Esophagus (tissue), 2 donors: ENCODE measurements around the gene MYL4. TPM values are rescaled to one million over a fixed set of nuclear protein-coding genes. Genes with fewer than 3 reads are reported as not detected.
A peak's percentile ranks its signal among the peaks of the same experiment; 100 is the strongest.

ENCODE experiments used
- H3K27ac ChIP-seq, 2 donors: one replicate each; pipeline ENCODE4 v1.5.1; 2013; ENCODE audit warnings: low read depth in 2 of 2, mild to moderate bottlenecking in 2 of 2, inconsistent platforms in 1 of 2, low read length in 1 of 2, moderate library complexity in 1 of 2
- H3K27me3 ChIP-seq, 2 donors: one replicate each; pipeline ENCODE4 v1.6.1; 2013; ENCODE audit warnings: low read length in 2 of 2, control low read depth in 1 of 2, mild to moderate bottlenecking in 1 of 2; ENCODE audit not compliant: insufficient read depth in 2 of 2, control insufficient read depth in 1 of 2
- H3K36me3 ChIP-seq, 2 donors: one replicate each; pipeline ENCODE4 v1.6.1; 2013; ENCODE audit warnings: low read length in 1 of 2; ENCODE audit not compliant: control insufficient read depth in 2 of 2, insufficient read depth in 2 of 2
- H3K4me1 ChIP-seq, 2 donors: one replicate each; pipeline ENCODE4 v1.6.1; 2013; ENCODE audit warnings: low read length in 1 of 2; ENCODE audit not compliant: control insufficient read depth in 2 of 2, insufficient read depth in 2 of 2
- H3K4me3 ChIP-seq, 2 donors: one replicate each; pipeline ENCODE4 v1.5.1; 2013; ENCODE audit warnings: low read length in 2 of 2, mild to moderate bottlenecking in 2 of 2, low read depth in 1 of 2, moderate library complexity in 1 of 2
- H3K9me3 ChIP-seq, 2 donors: one replicate each; pipeline ENCODE4 v1.6.1; 2013; ENCODE audit warnings: mild to moderate bottlenecking in 2 of 2, low read depth in 1 of 2, low read length in 1 of 2, moderate library complexity in 1 of 2; ENCODE audit not compliant: control insufficient read depth in 2 of 2, insufficient read depth in 1 of 2
- WGBS, 2 donors: extraction: QIAGEN DNeasy Blood & Tissue Kit; methylation state at CpG; one replicate each; pipeline ENCODE4 v1.1.7; 2013; 5-methylcytosine and 5-hydroxymethylcytosine counted together
- polyA plus RNA-seq, 2 donors: library from polyadenylated mRNA; stranded (reverse); fragments of 200-250 nt; gene quantifications; one replicate each; pipeline ENCODE4 v1.2.3, GENCODE V29; 2013
- donor health status: healthy with polysubstance abuse.
- donor health status: Bipolar disorder and iron deficiency.

The MYL4 gene
- polyA plus RNA-seq, 2 donors: 0.12 to 0.18 TPM

GRCh38 chr17:47204722-47205418, 4.3 kb upstream of the MYL4 start:
- Histone ChIP-seq H3K4me1 (peaks cover 0 to 4% of the 10 kb centered on the region in 2 donors), H3K9me3 (no peaks in the 10 kb centered on the region), H3K4me3 (no peak overlapping the region), H3K27ac (peak overlapping the region; percentile 58), H3K27me3 (no peaks in the 10 kb centered on the region), H3K36me3 (no peaks in the 10 kb centered on the region)
- WGBS, 2 donors: 50 to 52% methylated on average over 6 of the region's 6 CpGs

GRCh38 chr17:47205419-47205963, 3.7 kb upstream of the MYL4 start:
- 41 to 45% methylated on average over 9 of the region's 9 CpGs for WGBS, 2 donors

GRCh38 chr17:47207143-47208067, 1.7 kb upstream of the MYL4 start:
- H3K9me3 ChIP-seq: no peaks in the 10 kb centered on the region
- H3K27me3 ChIP-seq: no peaks in the 10 kb centered on the region
- no peak overlapping the region for H3K4me3 ChIP-seq
- no peak overlapping the region for H3K27ac ChIP-seq
- H3K36me3 ChIP-seq: no peaks in the 10 kb centered on the region
- WGBS, 2 donors: 82 to 85% methylated on average over 8 of the region's 8 CpGs
- peaks cover 0 to 4% of the 10 kb centered on the region in 2 donors for H3K4me1 ChIP-seq

More at GRCh38 chr17:47205419-47205963, 3.7 kb upstream of the MYL4 start:
- Histone ChIP-seq H3K36me3 (no peaks in the 10 kb centered on the region), H3K9me3 (no peaks in the 10 kb centered on the region), H3K4me3 (no peak overlapping the region), H3K4me1 (peaks cover 0 to 4% of the 10 kb centered on the region in 2 donors), H3K27me3 (no peaks in the 10 kb centered on the region), H3K27ac (peak overlapping the region; percentile 58)

- no peaks in the 10 kb centered on the region for H3K27me3 ChIP-seq
- no peak overlapping the region for H3K4me3 ChIP-seq
- H3K36me3 ChIP-seq: no peaks in the 10 kb centered on the region
- 94 to 98% methylated on average over 3 of the region's 3 CpGs for WGBS, 2 donors
- H3K9me3 ChIP-seq: no peaks in the 10 kb centered on the region
- H3K4me1 ChIP-seq: no peaks in the 10 kb centered on the region
- no peak overlapping the region for H3K27ac ChIP-seq
Observed at GRCh38 chr17:47209499-47209898, 351 bp downstream of the MYL4 start.

- Histone ChIP-seq H3K27me3 (no peaks in the 10 kb centered on the region), H3K36me3 (no peaks in the 10 kb centered on the region), H3K27ac (no peak overlapping the region), H3K4me1 (no peaks in the 10 kb centered on the region), H3K9me3 (no peaks in the 10 kb centered on the region), H3K4me3 (no peak overlapping the region)
- 60 to 67% methylated on average over 3 of the region's 3 CpGs for WGBS, 2 donors
Observed at GRCh38 chr17:47210105-47210504, 957 bp downstream of the MYL4 start.

GRCh38 chr17:47210779-47211178, 1.6 kb downstream of the MYL4 start:
- H3K36me3 ChIP-seq: no peaks in the 10 kb centered on the region
- H3K27me3 ChIP-seq: no peaks in the 10 kb centered on the region
- WGBS, 2 donors: 73 to 90% methylated on average over 2 of the region's 2 CpGs
- H3K4me3 ChIP-seq: no peak overlapping the region
- no peaks in the 10 kb centered on the region for H3K9me3 ChIP-seq
- no peak overlapping the region for H3K27ac ChIP-seq
- H3K4me1 ChIP-seq: no peaks in the 10 kb centered on the region

GRCh38 chr17:47212458-47212857, 3.3 kb downstream of the MYL4 start:
- 54 to 71% methylated on average over 2 of the region's 2 CpGs for WGBS, 2 donors
- H3K27me3 ChIP-seq: no peaks in the 10 kb centered on the region
- H3K27ac ChIP-seq: no peak overlapping the region
- no peaks in the 10 kb centered on the region for H3K4me1 ChIP-seq
- no peak overlapping the region for H3K4me3 ChIP-seq
- H3K36me3 ChIP-seq: no peaks in the 10 kb centered on the region
- H3K9me3 ChIP-seq: no peaks in the 10 kb centered on the region

GRCh38 chr17:47213540-47213939, 4.4 kb downstream of the MYL4 start:
- H3K27ac ChIP-seq: no peak overlapping the region
- no peaks in the 10 kb centered on the region for H3K4me1 ChIP-seq
- 79 to 82% methylated on average over 4 of the region's 4 CpGs for WGBS, 2 donors
- H3K36me3 ChIP-seq: no peaks in the 10 kb centered on the region
- H3K9me3 ChIP-seq: no peaks in the 10 kb centered on the region
- H3K4me3 ChIP-seq: no peak overlapping the region
- H3K27me3 ChIP-seq: no peaks in the 10 kb centered on the region

- Histone ChIP-seq H3K4me3 (no peak overlapping the region), H3K27me3 (no peaks in the 10 kb centered on the region), H3K9me3 (no peaks in the 10 kb centered on the region), H3K4me1 (no peaks in the 10 kb centered on the region), H3K27ac (no peak overlapping the region), H3K36me3 (no peaks in the 10 kb centered on the region)
- WGBS, 2 donors: 88 to 89% methylated on average over 3 of the region's 3 CpGs
Observed at GRCh38 chr17:47214931-47215330, 5.8 kb downstream of the MYL4 start.
